HepG2 (cell line): ENCODE measurements around the gene AK8.

Experiments
- DMTF1 ChIP-seq: sonication (generic); formaldehyde crosslinking; IDR thresholded peaks from 2 replicates; pipeline ENCODE4 v1.4.0; 2020; ENCODE audit warnings: mild to moderate bottlenecking, missing genetic modification reagents
- HMGXB4 ChIP-seq, 2 experiments: sonication (generic) in 1 of 2; formaldehyde crosslinking in 1 of 2; IDR thresholded peaks; 2 replicates each; pipeline versions ENCODE4 v1.4.0 to v1.6.1; 2018 to 2020; ENCODE audit warnings: missing genetic modification reagents in 2 of 2, borderline replicate concordance in 1 of 2, low read depth in 1 of 2, mild to moderate bottlenecking in 1 of 2, missing biosample characterization in 1 of 2
- KDM5A ChIP-seq: fragments of 200-600 bp; sonication (generic); IDR thresholded peaks from 2 replicates; pipeline ENCODE4 v1.7.0; 2018; ENCODE audit warnings: antibody characterized with exemption, mild to moderate bottlenecking, low read length, borderline replicate concordance
- PHF8 ChIP-seq: sonication (generic); formaldehyde crosslinking; IDR thresholded peaks from 2 replicates; pipeline ENCODE4 v1.5.0; 2020; ENCODE audit warnings: missing genetic modification reagents
- REST ChIP-seq, 2 experiments: IDR thresholded peaks; 2 replicates each; pipeline ENCODE4 v1.6.1; 2011 to 2012; ENCODE audit warnings: low read length in 2 of 2, borderline replicate concordance in 1 of 2, low read depth in 1 of 2, mild to moderate bottlenecking in 1 of 2, moderate library complexity in 1 of 2
- SIN3A ChIP-seq: IDR thresholded peaks from 2 replicates; pipeline ENCODE4 v1.6.1; 2011; ENCODE audit warnings: low read depth, mild to moderate bottlenecking, control low read depth, low read length, borderline replicate concordance
- TEF ChIP-seq: sonication (generic); formaldehyde crosslinking; IDR thresholded peaks from 2 replicates; pipeline ENCODE4 v1.5.0; 2020; ENCODE audit warnings: missing genetic modification reagents
- ZBTB26 ChIP-seq: IDR thresholded peaks from 2 replicates; pipeline ENCODE4 v1.6.1; 2016; ENCODE audit warnings: missing compliant biosample characterization, missing genetic modification reagents, borderline replicate concordance
- ZNF280B ChIP-seq: sonication (generic); formaldehyde crosslinking; IDR thresholded peaks from 2 replicates; pipeline ENCODE4 v1.5.0; 2020; ENCODE audit warnings: missing genetic modification reagents, mild to moderate bottlenecking, borderline replicate concordance
- ZNF773 ChIP-seq: sonication (generic); formaldehyde crosslinking; IDR thresholded peaks from 2 replicates; pipeline ENCODE4 v1.4.0; 2020; ENCODE audit warnings: missing genetic modification reagents, borderline replicate concordance

- TF ChIP-seq ZBTB26 (CRISPR knock-in tag) (no peak), PHF8 (no peak), TEF (CRISPR knock-in tag) (no peak), SIN3A (no peak), KDM5A (no peak), ZNF773 (CRISPR knock-in tag) (no peak), REST (IDR thresholded peaks at IDR 0.05; ENCODE audit: borderline replicate concordance in 1 of 2, low read depth in 1 of 2, low read length in 2 of 2) (no peak), HMGXB4 (CRISPR knock-in tag; IDR thresholded peaks at IDR 0.05; ENCODE audit: borderline replicate concordance in 1 of 2, low read depth in 1 of 2) (no peak), ZNF280B (CRISPR knock-in tag) (no peak), DMTF1 (CRISPR knock-in tag) (no peak)
These were observed 129.6 kb downstream of the AK8 start for GRCh38 chr9:132748450-132748849.
